GM18526 (cell line): ENCODE measurements around the gene CRIP2.

ENCODE experiments used
- POLR2A ChIP-seq: IDR thresholded peaks from 3 replicates; pipeline ENCODE4 v1.6.1; 2011; ENCODE audit not compliant: insufficient read length; ENCODE audit errors: extremely low read depth

The CRIP2 gene, protein sequence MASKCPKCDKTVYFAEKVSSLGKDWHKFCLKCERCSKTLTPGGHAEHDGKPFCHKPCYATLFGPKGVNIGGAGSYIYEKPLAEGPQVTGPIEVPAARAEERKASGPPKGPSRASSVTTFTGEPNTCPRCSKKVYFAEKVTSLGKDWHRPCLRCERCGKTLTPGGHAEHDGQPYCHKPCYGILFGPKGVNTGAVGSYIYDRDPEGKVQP

DNA sequence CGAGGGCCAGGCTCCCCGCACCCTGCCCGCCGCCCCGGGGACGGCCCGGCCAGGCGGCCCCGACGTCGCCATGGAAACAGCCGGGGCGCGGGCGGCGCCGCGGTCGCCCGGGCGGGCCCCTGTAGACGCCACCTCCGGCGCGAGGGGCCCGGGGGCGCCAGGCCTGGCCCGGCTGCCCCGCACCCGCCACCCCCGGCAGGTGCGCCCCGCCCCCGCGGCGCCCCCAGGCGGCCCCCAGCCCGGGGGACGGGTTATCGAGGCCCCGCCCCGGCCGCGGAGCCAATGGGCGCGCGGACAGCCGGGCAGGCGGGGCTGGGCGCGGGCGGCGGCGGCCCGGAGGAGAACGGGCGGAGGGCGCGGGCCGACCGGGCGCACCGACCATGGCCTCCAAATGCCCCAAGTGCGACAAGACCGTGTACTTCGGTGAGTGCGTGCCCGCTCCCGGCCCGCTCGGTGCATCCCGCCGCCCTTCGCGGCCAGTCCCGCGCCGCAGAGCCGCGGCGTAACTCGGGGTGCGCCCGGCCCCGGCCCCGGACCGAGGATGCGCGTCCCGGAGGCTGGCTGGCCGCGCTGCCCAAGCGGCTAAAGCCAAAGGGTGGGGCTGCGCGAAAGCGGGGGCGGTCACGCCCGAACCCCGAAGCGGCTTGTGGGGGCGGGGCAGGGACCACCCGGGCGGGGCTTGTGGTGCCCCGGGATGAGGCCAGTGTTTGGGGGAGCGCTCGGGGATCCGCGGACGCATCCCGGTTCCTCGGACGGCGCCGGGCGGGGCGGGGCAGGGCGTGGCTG, at the start of gene CRIP2:
Gene CRIP2 (plus strand): TSS at position 339 of the 786 bp plus-strand sequence. CDS start 42 bp downstream, at position 381.
- no peak for TF ChIP-seq POLR2A

DNA sequence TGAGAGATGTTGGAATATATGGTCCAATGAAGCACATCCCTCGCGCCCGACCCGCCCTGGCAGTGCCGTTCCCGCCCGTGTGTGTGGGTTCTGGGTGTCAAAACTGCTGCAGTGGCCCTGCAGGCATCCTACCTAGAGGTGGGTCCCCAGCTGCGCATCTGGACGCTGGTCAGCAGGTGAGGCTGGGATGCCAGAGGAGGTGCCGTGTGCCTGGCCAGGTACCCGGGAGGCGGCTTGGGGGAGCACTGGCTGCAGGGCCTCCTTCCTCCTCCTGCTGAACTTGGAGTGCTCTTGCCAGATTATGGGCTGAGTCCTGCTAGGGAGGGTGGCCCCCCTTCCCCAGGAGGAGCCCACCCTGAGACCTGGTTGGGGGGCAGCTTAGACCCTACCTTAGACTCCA, 49.8 kb upstream of the CRIP2 start:
- no peak for TF ChIP-seq POLR2A

DNA sequence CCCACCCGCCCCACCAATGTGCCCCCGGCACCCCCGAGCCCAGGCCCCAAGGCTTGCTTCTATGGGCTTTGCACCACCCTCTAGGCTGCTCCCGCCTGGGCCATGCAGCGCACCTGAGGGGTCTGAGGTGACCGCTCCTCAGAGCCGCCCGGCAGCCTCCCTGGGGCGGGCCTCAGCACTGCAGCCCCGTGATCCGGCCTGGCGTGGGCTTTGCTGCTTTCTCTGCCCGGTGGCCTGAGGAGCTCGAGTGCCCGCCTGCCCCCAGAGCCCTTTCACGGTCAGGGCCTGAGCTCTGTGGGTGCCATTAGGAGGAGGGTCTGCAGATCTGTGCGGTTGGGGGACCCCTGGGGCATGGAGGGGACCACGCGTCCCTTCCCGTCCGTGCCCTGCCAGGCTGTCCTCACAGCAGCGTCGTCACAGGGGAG, 48.8 kb upstream of the CRIP2 start:
- TF ChIP-seq POLR2A: no peak

- TF ChIP-seq POLR2A: no peak
These were observed 48.0 kb upstream of the CRIP2 start for GRCh38 chr14:105426416-105427130.

DNA sequence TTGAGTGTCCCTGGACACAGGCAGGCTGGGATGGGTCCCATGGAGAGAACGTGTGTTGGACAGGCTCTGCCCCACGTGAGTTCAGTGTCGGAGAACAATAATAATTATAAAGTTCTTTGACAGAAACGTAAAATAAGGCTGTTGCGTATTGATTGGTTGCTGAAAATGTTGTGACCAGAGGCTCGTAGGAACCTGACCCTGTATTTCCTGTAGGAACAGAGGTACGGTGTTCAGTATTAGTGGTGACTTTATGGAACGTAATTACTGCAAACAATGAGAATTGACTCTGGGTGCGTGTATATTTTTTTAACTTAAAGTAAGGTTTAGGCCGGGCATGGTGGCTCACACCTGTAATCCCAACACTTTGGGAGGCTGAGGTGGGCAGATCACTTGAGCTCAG, 47.2 kb upstream of the CRIP2 start:
- no peak for TF ChIP-seq POLR2A

GRCh38 chr14:105427936-105428485, 46.6 kb upstream of the CRIP2 start:
- no peak for TF ChIP-seq POLR2A

DNA sequence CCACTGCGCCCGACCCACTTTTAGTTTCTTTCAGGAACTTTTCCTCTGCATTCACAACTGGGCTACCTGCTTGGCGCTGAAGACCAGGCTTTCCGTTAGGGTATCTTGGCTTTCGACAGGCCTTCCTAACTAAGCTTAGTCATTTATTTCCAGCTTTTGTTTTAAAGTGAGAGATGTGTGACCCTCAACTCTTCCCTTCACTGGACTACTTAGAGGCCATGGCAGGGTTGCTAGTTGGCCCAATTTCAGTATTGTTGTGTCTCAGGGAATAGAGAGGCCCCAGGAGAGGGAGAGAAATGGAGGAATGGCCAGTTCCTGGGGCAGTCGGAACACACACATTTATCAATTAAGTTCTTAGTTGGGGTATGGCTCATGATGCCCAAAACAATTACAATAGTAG, 44.6 kb upstream of the CRIP2 start:
- TF ChIP-seq POLR2A: no peak

- no peak for TF ChIP-seq POLR2A
These were observed 44.1 kb upstream of the CRIP2 start for GRCh38 chr14:105430565-105430964.

GRCh38 chr14:105431256-105431655, 43.4 kb upstream of the CRIP2 start:
- no peak for TF ChIP-seq POLR2A

DNA sequence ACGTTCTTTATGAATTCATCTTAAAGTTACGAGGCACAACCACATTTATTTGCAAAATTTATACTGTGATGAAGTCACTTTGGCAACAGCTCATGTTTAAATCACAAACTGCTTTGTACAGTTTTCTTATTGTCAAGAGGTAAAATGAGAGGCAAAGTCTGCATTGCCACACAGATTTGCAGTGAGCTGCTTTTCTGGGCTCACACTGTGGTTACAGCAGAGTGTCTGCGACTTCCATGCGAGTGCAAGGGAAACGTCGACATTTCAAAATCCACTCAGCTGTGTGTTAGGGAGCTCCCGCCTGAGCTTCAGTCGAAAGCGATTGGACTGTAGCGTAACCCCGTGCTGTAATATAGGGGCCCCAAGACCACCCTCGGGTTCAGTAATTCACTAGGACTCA, 42.0 kb upstream of the CRIP2 start:
- TF ChIP-seq POLR2A: no peak

DNA sequence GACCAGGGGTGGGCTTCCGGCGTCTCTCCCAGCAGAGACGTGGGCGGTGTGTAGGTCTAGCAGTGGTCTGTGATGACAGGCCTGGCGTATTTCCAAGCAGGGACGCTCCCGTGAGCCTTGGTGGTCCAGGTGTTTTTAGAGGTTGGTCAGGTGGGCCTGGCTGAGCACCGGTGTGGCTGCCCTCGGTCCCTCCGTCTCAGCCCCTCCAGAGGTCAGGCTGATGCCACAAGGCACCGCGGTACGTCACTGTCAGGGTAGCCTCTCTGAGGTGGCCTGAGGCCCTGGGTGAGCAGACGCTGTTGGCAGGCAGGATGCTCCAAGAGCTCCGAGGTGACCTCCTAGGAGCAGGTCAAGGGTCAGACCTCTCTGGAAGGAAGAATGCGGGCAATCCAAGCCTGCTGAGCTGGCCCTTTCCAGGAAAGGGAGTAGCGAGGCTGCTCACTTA, 41.4 kb upstream of the CRIP2 start:
- no peak for TF ChIP-seq POLR2A

- no peak for TF ChIP-seq POLR2A
These were observed 38.2 kb upstream of the CRIP2 start for GRCh38 chr14:105436402-105436801.

DNA sequence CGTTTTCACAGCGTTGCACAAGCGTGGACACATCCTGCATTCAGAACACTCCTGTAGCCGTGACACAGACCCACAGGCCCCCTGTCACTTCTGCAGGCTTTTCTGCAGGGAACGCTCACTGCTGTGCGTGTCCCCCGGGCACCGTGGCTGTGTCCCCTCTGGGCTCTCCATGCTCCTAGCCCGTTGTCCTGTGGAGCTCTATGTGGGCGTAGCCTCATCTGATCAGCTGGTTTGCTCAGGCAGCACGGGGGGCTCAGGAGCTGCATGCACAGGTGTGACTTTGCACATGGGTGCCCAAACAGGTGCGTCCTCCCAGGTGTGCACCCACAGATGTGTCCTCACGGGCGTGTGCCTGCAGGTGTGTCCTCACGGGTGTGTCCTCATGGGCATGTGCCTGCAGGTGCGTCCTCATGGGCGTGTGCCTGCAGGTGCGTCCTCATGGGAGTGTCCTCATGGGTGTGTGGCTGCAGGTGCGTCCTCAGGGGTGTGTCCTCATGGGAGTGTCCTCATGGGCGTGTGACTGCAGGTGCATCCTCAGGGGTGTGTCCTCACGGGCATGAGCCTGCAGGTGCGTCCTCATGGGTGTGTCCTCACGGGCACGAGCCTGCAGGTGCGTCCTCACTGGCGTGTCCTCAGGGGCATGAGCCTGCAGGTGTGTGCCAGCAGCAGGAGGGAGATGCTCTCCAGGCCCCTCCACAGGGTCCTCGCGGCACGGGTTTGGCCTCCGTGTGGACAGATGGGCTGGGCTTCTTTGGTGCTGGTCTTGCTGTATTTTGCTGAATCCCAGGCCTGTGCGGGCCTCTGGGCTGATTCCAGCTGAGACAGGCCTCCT, 37.5 kb upstream of the CRIP2 start:
- TF ChIP-seq POLR2A: no peak

DNA sequence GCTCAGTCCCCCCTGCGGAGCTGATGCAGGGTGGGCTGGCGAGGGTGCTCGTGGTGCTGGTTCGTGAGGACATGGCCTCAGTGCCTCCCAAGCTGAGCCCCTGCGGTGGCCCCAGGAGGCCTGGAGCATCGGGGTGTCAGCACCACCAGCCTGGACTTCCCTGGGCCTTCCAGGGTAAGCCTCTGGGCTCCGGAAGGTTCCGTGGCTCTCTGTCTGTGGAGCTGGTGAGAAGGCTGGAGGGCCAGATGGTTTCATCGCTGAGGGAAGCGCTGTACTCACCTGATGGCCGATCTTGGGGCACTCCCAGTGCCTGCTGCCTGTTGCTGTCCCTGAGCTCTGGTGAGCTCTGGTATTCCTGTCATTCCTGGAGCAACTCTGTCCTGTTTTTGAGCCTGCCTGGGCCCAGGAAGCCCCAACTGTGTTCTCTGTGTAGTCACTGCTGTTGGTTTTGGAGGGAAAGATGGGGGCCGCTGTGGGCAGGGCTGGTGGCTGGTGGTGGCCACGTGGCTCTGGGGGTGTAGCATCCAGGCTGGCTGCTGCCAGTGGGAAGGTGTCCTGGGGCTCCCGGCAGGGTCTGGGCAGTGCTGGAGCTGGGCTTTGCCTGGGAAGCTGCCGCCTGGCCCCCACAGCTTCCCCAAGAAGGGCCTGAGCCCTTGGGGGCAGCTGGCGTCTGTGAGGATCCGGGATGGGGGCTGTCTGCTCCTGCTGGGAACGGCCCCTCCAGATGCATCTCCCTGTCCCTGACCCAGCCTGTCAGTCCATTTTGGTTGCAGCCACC, 36.7 kb upstream of the CRIP2 start:
- no peak for TF ChIP-seq POLR2A

DNA sequence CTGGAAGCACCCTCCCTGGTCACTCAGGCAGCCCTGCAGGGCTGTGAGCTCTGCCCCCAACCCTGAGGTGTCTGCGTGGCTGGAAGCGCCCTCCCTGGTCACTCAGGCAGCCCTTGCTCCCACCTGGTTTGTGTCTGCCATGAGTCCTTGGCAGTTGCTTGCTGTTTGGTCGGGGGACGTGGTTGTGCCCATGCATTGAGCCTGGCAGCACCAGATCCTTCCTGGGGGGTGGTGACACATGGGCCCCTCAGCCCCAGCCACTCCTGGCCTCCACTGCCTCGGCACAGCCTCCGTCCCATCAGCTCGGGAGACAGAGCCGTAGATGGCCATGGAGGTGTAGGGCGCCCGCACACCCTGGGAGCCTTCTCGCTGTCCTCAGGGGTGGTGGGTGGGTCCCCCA, 35.4 kb upstream of the CRIP2 start:
- no peak for TF ChIP-seq POLR2A
